GM21526 (cell line): ENCODE measurements around the gene MTSS2.

Experiments
- ATAC-seq: cut with Tn5 transposase; IDR thresholded peaks from one replicate; pipeline ENCODE4 v1.9.1; 2021; ENCODE audit warnings: moderate library complexity; ENCODE audit not compliant: unreplicated experiment, low FRiP score

The MTSS2 gene

DNA sequence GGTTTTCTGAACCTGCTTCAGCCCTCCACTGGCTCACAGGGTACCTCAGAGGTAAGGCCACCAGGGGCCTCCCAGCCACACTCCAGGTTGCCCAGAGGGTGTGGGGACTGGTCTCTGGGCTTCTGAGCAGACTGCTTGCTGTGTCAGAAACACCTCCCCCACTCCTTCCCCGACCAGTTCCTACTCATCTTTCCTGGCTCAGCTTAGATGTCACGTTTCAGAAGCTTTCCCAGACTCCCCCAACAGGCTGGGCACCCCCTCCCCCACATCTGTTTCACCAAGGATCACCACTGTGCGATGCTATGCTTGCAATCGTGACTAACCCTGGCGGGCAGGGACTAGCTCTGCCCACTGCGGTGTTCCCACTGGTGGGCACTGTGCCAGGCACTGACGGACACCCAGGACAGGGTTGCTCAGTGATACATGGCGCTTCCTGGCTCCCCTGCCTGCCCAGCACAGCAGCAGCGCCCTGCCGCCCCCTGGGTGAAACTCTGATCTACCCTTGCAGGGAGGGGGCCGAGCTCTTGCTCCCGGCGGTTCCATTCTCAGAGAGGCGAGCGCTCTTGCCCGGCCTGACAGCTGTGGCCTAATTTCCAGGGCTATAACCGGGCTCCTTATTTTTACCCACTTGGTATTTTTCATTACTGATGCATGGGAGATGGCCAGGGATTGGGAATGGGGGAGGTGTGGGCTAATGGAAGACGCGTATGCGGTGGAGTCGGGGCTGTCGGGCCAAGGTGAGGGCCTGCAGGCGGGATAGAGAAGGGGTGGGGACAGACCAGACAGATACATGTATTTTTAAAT lies 29.4 kb upstream of the MTSS2 start:
- no peak for ATAC-seq

GRCh38 chr16:70714581-70715054 lies 28.8 kb upstream of the MTSS2 start:
- no peak for ATAC-seq

GRCh38 chr16:70713824-70714223 lies 28.0 kb upstream of the MTSS2 start:
- ATAC-seq: no peak

- ATAC-seq: no peak
Observed at GRCh38 chr16:70713342-70713741, 27.5 kb upstream of the MTSS2 start.

- ATAC-seq: no peak
Observed at GRCh38 chr16:70712942-70713341, 27.1 kb upstream of the MTSS2 start.

DNA sequence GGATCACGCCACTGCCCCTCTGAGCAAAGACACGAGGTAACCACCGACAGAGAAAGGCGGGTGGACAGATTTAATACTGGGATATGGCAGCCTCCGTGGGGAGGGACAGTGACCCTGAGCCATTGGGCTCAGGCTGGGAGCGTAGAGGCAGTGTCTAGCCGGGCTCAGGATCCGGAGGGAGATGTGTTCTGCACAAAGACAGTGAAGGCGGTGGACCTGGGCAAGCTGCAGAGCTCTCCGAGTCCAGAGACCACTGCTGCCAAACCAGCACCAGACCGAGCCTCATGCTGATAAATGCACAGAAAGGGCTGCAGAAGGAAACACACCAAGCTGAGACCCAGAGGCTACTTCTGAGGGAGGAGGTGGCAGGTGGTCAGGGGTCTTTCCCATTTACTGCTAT lies 26.5 kb upstream of the MTSS2 start:
- ATAC-seq: no peak

- no peak for ATAC-seq
Observed at GRCh38 chr16:70711211-70712031, 25.6 kb upstream of the MTSS2 start.

DNA sequence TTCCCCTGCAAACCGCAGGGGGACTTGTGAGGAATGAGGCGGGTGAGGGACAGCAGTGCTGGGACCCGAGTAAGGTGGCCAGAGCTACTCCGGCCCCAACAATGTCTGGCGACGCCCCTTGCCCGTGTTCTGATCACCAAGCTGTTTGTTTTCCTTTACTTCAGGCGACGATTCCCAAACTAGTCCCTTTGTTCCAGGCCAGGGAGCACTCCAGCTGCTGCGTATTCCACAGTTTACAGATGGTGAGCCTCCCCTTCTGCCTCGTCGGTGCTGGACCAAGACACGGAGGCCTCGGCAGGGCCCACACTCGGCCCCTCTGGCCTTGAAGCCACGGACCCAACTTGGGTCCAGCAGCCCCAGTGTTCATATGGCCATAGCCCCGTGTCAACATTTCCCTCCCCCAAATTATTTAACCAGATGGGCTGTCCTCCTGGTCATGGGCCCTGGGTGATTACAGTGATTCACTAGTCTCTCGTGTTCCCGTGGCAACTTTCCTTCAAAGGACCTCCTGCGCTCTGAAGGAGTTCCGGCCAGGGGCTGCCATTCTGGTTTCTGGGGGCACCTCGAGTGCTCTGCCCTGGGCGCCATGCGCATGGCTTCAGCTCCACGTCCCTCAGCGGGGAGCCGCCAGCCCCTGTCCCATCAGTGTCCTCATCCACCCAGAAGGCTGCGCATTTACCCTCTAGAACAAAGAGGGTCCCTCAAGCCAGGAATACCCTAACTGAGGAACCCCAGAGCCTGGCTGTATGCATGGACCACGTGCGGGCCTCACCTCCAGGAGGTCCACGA lies 24.8 kb upstream of the MTSS2 start:
- no peak for ATAC-seq

GRCh38 chr16:70709942-70710341 lies 24.1 kb upstream of the MTSS2 start:
- ATAC-seq: no peak

- ATAC-seq: no peak
Observed at GRCh38 chr16:70709457-70709856, 23.6 kb upstream of the MTSS2 start.

DNA sequence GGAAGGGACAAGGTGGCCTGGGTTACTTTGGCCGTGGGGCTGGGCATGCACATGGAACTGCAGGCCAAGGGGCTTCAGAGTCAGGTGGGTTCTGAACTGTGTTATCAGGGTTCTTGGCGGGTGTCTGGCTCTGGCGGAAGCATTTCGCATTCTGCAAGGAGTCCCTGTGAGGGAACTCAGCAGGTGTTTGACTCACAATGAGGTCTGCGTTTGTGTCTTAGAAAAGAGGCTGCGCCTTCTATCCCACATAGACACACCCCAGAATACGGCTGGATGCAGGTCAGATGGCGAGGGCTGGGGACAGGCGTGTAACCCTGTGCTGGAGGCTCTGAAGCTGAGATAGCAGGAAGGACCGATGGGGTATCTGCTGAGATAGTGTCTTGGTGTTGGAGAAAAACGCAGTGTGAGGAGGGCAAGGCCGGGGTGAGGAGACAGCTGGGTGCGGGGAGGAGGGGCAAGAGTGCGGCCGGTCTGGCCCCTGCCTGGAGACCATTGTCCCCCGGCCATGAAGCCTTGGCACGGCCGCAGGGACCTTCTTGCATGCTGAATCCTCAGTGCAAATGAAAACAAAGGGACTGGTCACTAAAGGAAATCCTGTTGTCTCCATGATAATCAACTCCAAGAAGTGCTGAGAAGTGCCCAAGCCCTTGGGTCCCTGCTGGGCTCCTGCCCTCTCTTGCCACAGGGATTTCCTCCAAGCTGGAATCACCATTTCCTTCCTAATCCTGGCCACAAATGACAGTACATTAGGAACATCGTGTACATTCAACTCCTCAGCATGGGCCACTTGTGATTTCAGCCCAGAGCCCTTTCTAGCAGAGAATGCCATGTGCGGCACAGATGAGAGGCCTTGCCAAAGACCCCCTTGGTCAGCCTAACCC lies 22.8 kb upstream of the MTSS2 start:
- ATAC-seq: no peak

DNA sequence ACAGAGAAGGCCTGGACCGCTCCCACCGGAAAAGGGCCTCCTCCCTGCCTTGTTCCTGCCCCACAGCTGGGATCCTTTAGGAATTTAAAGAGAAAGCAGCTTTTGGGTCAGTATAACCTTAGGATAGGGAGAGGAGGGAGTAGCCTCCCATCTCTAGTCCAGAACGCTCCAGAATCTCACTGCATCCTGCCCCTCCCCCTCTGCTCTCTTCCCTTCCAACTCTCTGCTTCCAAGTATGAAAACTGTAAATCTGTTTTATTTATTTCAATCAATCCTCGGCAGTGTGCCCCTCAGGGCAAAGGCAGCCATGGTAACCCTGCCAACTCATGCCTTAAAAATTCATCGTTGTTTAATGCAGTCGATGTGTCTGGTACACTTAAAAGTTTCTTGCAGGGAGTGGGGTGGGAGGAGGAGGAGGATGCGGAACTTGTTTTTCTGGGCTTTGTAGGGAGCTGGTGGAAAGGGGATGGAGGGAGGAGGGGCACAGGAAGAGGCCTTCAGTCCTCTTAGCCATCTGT lies 21.2 kb upstream of the MTSS2 start:
- no peak for ATAC-seq

GRCh38 chr16:70705056-70705455 lies 19.2 kb upstream of the MTSS2 start:
- ATAC-seq: no peak

- ATAC-seq: no peak
Observed at GRCh38 chr16:70704586-70704985, 18.7 kb upstream of the MTSS2 start.

- no peak for ATAC-seq
Observed at GRCh38 chr16:70703835-70704381, 18.1 kb upstream of the MTSS2 start.

DNA sequence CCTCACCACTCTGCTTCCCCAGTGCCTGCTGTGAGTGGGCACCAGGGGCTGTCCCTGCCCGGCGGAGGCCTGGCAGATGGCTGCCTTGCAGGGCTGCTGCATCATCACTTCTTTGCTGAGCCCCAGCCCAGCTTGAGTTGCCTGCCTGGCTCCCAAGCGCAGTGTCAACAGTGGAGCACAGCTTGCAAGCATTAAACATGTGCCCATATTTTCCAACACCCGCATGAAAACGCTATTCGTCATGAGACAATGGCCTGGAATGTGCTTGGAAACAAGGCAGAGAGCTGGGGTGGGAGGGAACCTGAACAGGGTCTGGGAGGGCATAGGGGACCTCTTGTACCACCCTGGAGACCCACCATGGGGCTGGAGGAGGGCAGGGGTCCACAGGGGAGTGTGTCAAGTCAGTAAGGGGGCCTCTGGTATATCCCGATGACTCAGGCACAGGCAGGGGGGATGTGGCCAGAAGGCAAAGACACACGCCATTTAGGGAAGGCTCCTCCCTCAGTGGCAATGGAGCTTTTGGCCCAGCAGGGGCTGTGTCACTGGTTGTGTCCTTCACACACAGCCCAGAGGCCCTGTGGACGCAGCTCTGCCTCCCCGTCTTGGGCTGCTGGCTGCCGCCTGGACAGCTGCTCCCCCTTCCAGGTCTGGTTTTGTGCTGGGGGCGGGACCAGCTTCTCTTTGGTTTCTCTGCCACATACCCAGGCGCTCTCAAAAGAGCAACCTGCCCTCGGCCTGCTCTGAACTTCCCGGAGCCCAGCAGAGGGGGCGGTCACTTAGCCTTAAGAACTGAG lies 17.4 kb upstream of the MTSS2 start:
- no peak for ATAC-seq

- ATAC-seq: no peak
Observed at GRCh38 chr16:70702624-70703023, 16.8 kb upstream of the MTSS2 start.

DNA sequence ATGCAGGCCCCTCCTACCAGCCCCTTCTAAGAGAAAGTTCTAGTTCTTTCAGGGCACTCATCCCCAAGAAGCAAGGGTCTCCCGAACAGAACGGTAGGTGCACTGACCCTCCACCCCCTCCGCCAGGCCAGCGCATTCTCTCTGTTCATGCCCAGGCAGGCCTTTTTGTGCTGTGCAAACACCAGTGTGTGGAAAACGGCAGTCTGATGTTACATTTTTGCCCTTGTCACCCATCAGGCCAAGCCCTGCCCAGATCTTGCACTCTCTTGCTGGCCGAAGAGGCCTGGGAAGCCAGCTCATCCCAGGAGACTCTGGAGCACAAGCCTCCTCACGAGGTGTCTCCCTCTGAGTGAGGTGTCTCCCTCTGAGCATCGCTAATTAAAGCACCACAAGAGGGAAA lies 16.1 kb upstream of the MTSS2 start:
- no peak for ATAC-seq

GRCh38 chr16:70701596-70701995 lies 15.7 kb upstream of the MTSS2 start:
- ATAC-seq: no peak
